GM10847 (cell line): Measurements from ENCODE around the gene ARL11.
A peak's percentile ranks its signal among the peaks of the same experiment; 100 is the strongest.

Experiments used
- POLR2A ChIP-seq: IDR thresholded peaks from 2 replicates; pipeline ENCODE4 v1.6.1; 2011; ENCODE audit not compliant: insufficient read length; ENCODE audit errors: extremely low read depth

Gene ARL11

DNA sequence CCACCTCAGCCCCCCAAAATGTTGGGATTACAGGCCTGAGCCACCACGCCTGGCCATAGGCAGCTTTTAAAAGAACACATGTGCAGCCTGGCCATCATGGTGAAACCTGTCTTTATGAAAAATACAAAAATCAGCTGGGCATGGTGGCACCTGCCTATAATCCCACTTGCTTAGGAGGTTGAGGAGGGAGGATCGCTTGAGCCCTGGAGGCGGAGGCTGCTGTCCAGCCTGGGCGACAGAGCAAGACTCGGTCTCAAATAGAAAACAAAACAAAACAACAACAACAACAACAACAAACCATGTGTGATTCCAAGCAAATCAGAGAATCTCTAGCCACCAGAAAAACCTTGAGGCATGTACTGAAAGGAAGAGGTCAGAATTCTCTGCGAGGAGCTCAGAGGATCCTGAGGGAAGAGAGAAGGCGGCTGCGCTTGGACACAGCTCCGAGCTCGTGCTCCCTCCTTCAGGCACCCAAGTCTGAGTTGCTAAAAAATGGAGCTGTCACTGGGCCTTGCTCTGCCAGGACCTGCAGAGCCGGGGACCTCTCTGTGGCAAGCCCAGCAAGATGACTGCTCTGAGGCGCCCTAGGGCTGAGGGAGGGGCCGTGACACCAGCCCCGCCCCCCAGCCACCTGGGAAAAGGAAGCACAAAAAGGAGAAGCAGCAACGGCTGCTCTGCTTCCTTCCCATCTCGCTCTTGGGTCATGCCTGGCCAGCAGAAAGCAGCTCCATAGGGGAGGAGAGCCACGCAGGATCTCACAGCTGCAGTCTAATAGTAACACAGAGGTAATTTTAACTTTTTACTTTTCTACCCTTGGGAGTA lies at the start of gene ARL11:
Gene ARL11 (plus strand): TSS at position 677 of the 822 bp plus-strand sequence. CDS start 1,941 bp downstream, outside the sequence.
- TF ChIP-seq POLR2A, result peak; percentile 62

DNA sequence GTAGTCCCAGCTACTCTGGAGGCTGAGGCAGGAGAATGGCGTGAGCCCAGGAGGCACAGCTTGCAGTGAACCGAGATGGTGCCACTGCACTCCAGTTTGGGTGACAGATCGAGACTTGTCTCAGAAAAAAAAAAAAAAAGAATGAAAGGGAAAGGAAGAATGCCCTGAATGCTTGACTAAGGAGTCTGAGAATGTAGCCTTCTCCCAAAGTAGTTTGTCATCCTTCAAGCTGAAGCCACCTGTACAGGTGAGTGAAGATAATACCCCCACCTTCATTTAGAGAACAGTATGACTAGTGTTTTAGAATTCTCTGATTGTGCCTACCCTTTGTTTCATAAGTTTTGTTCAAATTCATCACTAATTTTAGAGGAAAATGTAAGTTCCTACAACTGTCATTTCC lies 48.8 kb upstream of the ARL11 start:
- TF ChIP-seq POLR2A, result no peak

DNA sequence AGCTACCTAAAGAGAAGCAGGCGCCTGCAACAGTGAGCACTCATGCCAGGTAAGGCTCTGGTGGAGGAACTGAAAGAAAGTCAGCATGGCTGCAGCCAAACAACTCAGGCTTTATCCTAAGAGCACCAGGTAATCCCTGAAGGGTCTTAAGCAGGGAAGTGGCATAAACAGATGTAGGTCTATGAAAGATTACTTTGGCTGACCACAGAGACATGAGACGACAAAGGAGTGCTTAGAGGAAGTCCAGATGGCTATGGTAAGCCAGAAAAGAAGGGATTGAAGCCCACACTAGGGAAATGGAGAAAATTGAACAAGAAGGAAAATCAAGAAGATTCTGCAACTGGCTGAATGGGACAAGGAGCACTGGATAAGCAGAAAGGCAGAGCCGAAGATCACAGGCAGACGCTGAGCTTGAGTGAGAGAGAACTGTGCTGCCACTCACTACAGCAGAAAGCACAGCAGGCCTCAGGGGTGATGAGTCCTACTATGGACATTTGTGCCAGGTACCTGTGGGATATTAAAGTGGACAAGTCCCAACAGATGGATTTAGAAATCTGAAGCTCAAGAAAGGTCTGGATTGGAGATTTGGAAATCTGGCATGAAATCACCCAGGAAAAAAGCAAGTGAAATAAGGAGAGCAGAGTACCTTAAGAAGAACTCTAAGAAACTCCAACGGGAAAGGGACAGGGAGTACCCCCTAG lies 47.2 kb upstream of the ARL11 start:
- no peak for TF ChIP-seq POLR2A

- TF ChIP-seq POLR2A, result no peak
Measured at GRCh38 chr13:49584771-49585182, 43.5 kb upstream of the ARL11 start.

DNA sequence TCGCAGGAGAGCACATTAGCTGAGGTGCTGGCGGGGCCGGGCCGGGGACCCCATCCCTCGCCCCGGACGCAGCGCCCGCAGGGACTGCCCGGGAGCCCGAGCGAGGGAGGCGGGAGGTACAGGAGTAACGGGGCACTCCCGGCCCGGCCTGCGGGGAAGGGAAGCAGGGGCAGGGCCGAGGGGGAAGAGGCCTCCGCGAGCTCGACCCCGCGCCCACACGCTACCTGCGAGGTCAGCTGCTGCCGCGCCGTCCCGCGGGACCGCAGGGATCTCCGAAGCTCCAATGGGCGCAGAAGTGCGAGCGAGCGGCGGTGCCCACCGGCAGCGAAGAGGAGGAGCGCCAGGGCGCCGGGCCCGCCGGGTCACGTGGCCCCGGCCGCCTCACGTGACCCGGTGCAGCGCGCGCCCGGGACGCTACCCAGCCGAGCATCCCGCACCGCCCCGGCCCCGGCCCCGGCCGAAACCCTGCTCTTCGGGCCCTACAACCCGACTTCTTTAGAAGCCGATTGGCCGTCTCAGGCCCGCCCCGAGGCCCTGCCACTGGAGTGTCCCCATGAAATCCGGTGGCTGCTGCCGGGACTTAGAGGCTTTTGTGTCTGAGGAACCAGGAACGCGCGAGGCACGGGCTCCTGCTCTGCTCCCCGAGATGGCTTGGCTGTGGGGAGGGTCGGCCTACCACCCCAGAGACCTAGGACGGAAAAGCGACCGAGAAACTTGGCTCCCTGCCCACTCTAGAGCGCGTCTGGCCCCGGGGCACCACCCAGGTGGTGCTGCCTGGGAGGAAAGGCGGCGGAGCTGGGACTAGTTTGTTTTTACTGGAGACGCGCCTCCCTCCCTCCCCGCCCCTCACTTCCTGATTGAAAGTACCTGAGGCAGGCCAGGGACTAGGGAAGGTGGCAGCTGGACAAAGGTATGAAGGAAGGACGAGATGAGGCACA lies 42.8 kb upstream of the ARL11 start, which contains the start of gene RCBTB1:
Gene RCBTB1 (minus strand): TSS at position 339 of the 938 bp plus-strand sequence. CDS start 18,279 bp downstream, outside the sequence.
- TF ChIP-seq POLR2A, result peak; percentile 70

DNA sequence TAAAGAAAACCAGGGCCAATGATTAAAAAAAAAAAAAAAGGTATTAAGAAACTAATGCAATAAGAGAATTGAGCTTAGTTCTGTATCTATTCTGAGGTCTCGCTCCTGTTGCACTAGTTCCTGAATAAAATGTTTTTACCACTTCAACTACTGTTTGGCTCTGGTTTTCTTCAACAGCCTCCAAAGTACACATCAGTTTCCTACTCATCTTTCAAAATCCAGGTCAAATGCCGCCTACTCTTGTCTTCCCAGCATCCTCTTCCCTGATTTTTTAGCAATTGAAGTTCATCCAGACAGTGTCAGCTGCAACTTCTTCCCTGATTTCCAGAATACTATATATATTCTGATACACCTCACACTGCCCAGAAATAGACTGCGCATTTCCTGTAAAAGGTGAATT lies 41.6 kb upstream of the ARL11 start:
- TF ChIP-seq POLR2A, result no peak

- no peak for TF ChIP-seq POLR2A
Measured at GRCh38 chr13:49587311-49587847, 40.9 kb upstream of the ARL11 start.

DNA sequence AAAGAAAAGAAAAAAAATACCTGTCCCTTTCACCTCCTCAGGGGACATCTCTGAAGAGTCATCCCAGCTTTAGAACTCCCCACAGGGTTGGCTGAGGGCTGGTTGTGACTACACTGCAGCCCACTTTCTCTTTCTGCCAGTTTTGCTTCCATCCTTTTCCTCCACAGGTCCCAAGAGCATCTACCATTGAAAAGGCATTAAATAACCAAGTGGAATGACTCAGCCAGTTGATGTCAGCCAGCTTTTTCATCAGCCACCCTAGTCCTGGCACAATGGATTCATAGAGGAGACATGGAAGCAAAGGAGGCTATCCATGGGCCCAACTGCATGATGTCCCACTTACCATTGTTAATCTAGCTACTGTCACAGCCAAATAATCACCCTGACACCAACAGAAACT lies 33.7 kb upstream of the ARL11 start:
- TF ChIP-seq POLR2A, result no peak

DNA sequence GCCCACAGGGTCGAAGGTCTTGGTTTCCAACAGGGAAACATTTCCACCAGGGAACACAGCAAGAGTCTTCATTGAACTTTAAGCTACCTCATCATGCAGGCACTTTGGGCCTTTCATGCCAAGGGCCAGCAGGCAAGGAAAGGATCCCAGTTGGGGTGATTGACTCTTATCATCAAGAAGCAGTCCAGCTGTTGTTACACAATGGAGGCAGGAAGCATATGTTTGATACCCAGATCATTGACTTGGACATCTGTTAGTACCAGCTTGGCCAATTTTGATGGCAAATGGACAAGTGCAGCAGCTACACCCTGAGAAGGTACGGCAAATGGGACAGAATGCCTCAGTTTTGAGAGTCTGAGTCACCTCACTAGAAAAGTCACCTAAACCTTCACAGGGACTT lies 32.1 kb upstream of the ARL11 start:
- TF ChIP-seq POLR2A, result no peak

DNA sequence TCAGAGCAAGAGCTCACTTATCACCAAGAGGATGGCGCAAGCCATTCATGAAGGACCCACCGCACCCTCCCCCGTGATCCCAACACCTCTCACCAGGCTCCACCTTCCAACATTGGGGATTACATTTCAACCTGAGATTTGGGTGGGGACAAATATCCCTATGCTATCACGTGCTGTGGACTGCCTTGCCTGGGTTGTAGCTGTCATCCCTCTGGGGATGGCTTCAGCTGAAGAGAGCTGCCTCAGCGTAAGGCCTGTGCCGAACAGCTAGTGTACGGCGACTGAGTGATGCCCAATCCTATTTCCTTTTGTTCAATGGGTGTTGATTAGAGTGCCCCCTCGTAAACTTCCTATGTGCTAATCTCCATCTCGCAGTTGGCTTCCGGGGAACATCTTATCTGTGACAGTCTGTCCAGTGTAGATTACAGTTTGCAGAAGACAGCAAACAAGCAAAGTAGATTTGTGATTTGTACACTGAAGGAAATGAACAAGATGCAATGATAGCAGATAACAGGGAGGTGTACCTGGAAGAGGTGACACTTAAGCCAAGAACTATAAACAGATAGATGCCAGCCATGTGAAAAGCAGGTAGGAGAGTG lies 31.2 kb upstream of the ARL11 start:
- TF ChIP-seq POLR2A, result no peak

DNA sequence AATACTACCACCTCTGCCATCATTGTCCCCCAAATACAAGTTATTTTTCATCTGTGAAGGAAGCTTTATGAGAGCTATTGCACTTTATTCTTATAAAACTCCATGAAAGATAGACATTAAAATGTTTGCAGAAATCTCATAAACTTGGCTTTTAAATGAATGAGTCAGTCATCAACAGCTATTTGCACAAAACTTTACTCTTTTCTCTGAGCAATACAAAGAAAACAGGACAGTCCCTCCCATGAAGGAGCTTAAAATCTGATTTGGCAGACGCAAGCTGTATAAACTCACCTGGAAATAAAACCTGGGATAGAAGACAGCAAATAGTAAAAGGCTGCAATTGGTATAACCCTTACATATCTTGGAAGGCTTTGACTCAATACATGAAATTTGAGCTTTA lies 26.3 kb upstream of the ARL11 start:
- no peak for TF ChIP-seq POLR2A

GRCh38 chr13:49604570-49604969 lies 23.7 kb upstream of the ARL11 start:
- TF ChIP-seq POLR2A, result no peak

DNA sequence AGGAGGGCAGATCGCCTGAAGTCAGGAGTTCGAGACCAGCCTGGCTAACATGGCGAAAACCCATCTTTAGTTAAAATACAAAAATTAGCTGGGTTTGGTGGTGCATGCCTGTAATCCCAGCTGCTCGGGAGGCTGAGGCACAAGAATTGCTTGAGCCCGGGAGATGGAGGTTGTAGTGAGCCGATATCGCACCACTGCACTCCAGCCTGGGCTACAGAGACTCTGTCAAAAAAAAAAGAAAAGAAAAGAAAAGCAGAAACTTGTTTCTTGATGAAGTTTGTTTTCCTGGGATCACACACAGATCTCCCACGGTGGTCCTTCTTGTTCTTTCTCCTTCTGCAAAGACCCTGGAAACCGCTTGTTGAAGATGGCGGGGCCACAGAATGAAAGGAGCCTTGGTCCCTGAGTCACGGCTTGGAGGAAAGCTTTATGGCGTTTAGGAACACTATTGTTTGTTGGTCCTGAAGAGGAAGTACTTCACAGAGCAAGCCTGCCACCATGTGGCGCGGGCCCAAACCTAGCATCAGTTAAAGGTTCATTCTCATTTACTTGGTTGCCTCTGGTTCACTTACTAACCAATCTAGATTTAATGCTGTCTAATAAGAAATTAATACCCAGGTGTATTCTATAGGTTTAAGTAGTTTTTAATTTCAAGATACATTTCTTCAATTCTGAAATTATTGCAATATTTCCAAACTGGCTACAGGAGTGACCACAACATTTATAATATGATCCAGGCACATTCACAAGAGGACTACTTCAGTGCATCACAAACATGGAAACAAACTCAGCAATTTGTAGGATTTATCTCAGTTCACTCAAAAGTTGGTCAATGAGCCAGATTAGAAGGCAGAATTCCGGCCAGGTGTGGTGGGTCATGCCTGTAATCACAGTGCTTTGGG lies 21.3 kb upstream of the ARL11 start:
- TF ChIP-seq POLR2A, result no peak

GRCh38 chr13:49607761-49608160 lies 20.5 kb upstream of the ARL11 start:
- TF ChIP-seq POLR2A, result no peak
